H1 (cell line): Measurements from ENCODE around the gene FIS1. TPM values are rescaled to one million over a fixed set of nuclear protein-coding genes. Genes with fewer than 3 reads are reported as not detected.

Experiments
- ASH2L ChIP-seq: fragments of 200-600, 300-600 bp; sonication (generic); IDR thresholded peaks from one replicate; pipeline ENCODE4 v1.7.1; 2017; ENCODE audit warnings: low read length
- CTBP2 ChIP-seq: IDR thresholded peaks from 2 replicates; pipeline ENCODE4 v1.7.0; 2011; ENCODE audit warnings: borderline replicate concordance, mild to moderate bottlenecking, moderate library complexity, mixed read lengths, low read length; ENCODE audit not compliant: insufficient read depth, insufficient read length
- MAFK ChIP-seq: IDR thresholded peaks from 2 replicates; pipeline ENCODE4 v1.6.1; 2012; ENCODE audit warnings: low read depth, mild to moderate bottlenecking, improper control_type of control experiment, low read length
- TAF1 ChIP-seq: IDR thresholded peaks from 2 replicates; pipeline ENCODE4 v1.6.1; 2011; ENCODE audit warnings: mild to moderate bottlenecking, low read depth, low read length
- TBP ChIP-seq: IDR thresholded peaks from 2 replicates; pipeline ENCODE4 v1.6.1; 2011; ENCODE audit warnings: low read depth, low read length, improper control_type of control experiment
- TCF12 ChIP-seq: IDR thresholded peaks from 2 replicates; pipeline ENCODE4 v1.6.1; 2011; ENCODE audit warnings: low read depth, mild to moderate bottlenecking, low read length
- TEAD4 ChIP-seq: IDR thresholded peaks from 2 replicates; pipeline ENCODE4 v1.6.1; 2012; ENCODE audit warnings: low read depth, low read length, inconsistent platforms, mixed read lengths
- polyA plus RNA-seq, 7 experiments: library from polyadenylated mRNA; depleted of rRNA in 3 of 7; stranded (reverse) in 5 of 7; unstranded in 2 of 7; fragments of >200 nt in 5 of 7; fragments of 200-250 nt in 2 of 7; gene quantifications; 1 replicate in 5 of 7; 2 replicates in 1 of 7; 4 replicates in 1 of 7; pipeline versions ENCODE4 v1.2.1 to v1.2.3, GENCODE V29; 2011 to 2013; ENCODE audit warnings: missing spikeins in 2 of 7, mixed read lengths in 2 of 7
- total RNA-seq: library from RNA; stranded (reverse); fragmentation: NEBNext Ultra II Directional; extraction: Animal tissue kit (Norgen Biotek cat#: 25700); gene quantifications from 2 replicates; pipeline ENCODE4 v1.2.1, GENCODE V29; 2021
- TF ChIP-seq, protein P1 (sequence below): IDR thresholded peaks from 2 replicates; pipeline ENCODE4 v1.6.1; 2012; ENCODE audit warnings: low read length, inconsistent platforms
- TF ChIP-seq, protein P2 (sequence below): fragments of 300-600 bp; sonication (generic); IDR thresholded peaks from 2 replicates; pipeline ENCODE4 v1.7.1; 2012; ENCODE audit warnings: low read length, moderate library complexity, mild to moderate bottlenecking, inconsistent platforms; ENCODE audit not compliant: insufficient replicate concordance

The FIS1 gene
- total and polyA plus RNA-seq, 2 of the 8 experiments (the other 6 are each of a cell fraction or from before 2014, with no cell fraction given): 128 to 195 TPM

DNA sequence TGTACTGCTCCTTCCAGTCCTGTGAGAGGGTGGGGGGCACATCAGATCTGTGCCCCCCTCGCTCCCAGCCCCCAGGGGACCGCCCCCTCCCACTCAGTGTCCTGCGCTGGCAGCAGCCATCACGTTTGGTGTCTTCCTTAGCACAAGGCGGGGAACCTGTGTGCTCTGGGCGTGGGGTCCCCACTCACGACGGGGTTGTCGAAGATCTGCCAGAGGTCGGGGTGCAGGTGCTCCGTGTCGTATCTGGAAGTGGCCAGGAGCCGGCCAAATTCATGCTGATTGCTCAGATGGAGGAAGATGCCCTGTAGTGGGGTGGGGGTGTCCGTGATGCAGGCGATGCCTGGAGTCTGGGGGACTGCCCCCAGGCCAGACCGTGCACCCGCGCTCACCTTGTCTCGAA is 34.7 kb downstream of the FIS1 start (continued):
- no peak for TF ChIP-seq TCF12
- TF ChIP-seq, protein P1, sequence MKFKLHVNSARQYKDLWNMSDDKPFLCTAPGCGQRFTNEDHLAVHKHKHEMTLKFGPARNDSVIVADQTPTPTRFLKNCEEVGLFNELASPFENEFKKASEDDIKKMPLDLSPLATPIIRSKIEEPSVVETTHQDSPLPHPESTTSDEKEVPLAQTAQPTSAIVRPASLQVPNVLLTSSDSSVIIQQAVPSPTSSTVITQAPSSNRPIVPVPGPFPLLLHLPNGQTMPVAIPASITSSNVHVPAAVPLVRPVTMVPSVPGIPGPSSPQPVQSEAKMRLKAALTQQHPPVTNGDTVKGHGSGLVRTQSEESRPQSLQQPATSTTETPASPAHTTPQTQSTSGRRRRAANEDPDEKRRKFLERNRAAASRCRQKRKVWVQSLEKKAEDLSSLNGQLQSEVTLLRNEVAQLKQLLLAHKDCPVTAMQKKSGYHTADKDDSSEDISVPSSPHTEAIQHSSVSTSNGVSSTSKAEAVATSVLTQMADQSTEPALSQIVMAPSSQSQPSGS: no peak
- TF ChIP-seq TAF1: no peak
- no peak for TF ChIP-seq MAFK
- no peak for TF ChIP-seq TBP
- no peak for TF ChIP-seq ASH2L
- TF ChIP-seq, protein P2, sequence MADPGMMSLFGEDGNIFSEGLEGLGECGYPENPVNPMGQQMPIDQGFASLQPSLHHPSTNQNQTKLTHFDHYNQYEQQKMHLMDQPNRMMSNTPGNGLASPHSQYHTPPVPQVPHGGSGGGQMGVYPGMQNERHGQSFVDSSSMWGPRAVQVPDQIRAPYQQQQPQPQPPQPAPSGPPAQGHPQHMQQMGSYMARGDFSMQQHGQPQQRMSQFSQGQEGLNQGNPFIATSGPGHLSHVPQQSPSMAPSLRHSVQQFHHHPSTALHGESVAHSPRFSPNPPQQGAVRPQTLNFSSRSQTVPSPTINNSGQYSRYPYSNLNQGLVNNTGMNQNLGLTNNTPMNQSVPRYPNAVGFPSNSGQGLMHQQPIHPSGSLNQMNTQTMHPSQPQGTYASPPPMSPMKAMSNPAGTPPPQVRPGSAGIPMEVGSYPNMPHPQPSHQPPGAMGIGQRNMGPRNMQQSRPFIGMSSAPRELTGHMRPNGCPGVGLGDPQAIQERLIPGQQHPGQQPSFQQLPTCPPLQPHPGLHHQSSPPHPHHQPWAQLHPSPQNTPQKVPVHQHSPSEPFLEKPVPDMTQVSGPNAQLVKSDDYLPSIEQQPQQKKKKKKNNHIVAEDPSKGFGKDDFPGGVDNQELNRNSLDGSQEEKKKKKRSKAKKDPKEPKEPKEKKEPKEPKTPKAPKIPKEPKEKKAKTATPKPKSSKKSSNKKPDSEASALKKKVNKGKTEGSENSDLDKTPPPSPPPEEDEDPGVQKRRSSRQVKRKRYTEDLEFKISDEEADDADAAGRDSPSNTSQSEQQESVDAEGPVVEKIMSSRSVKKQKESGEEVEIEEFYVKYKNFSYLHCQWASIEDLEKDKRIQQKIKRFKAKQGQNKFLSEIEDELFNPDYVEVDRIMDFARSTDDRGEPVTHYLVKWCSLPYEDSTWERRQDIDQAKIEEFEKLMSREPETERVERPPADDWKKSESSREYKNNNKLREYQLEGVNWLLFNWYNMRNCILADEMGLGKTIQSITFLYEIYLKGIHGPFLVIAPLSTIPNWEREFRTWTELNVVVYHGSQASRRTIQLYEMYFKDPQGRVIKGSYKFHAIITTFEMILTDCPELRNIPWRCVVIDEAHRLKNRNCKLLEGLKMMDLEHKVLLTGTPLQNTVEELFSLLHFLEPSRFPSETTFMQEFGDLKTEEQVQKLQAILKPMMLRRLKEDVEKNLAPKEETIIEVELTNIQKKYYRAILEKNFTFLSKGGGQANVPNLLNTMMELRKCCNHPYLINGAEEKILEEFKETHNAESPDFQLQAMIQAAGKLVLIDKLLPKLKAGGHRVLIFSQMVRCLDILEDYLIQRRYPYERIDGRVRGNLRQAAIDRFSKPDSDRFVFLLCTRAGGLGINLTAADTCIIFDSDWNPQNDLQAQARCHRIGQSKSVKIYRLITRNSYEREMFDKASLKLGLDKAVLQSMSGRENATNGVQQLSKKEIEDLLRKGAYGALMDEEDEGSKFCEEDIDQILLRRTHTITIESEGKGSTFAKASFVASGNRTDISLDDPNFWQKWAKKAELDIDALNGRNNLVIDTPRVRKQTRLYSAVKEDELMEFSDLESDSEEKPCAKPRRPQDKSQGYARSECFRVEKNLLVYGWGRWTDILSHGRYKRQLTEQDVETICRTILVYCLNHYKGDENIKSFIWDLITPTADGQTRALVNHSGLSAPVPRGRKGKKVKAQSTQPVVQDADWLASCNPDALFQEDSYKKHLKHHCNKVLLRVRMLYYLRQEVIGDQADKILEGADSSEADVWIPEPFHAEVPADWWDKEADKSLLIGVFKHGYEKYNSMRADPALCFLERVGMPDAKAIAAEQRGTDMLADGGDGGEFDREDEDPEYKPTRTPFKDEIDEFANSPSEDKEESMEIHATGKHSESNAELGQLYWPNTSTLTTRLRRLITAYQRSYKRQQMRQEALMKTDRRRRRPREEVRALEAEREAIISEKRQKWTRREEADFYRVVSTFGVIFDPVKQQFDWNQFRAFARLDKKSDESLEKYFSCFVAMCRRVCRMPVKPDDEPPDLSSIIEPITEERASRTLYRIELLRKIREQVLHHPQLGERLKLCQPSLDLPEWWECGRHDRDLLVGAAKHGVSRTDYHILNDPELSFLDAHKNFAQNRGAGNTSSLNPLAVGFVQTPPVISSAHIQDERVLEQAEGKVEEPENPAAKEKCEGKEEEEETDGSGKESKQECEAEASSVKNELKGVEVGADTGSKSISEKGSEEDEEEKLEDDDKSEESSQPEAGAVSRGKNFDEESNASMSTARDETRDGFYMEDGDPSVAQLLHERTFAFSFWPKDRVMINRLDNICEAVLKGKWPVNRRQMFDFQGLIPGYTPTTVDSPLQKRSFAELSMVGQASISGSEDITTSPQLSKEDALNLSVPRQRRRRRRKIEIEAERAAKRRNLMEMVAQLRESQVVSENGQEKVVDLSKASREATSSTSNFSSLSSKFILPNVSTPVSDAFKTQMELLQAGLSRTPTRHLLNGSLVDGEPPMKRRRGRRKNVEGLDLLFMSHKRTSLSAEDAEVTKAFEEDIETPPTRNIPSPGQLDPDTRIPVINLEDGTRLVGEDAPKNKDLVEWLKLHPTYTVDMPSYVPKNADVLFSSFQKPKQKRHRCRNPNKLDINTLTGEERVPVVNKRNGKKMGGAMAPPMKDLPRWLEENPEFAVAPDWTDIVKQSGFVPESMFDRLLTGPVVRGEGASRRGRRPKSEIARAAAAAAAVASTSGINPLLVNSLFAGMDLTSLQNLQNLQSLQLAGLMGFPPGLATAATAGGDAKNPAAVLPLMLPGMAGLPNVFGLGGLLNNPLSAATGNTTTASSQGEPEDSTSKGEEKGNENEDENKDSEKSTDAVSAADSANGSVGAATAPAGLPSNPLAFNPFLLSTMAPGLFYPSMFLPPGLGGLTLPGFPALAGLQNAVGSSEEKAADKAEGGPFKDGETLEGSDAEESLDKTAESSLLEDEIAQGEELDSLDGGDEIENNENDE: no peak
- no peak for TF ChIP-seq TEAD4
- no peak for TF ChIP-seq CTBP2
